GM23248 (cell line): ENCODE data around the gene ASTN1.

Experiments
- EZH2 ChIP-seq: fragments of 200-600 bp; sonication (generic); IDR thresholded peaks from 2 replicates; pipeline ENCODE4 v1.6.1; 2018; ENCODE audit warnings: antibody characterized with exemption, mild to moderate bottlenecking; ENCODE audit not compliant: insufficient read depth, poor library complexity, severe bottlenecking
- EZH2phosphoT487 ChIP-seq: fragments of 200-600 bp; sonication (generic); IDR thresholded peaks from 2 replicates; pipeline ENCODE4 v1.6.1; 2018; ENCODE audit warnings: antibody characterized with exemption, moderate library complexity, mild to moderate bottlenecking, low read depth; ENCODE audit not compliant: insufficient read depth

- no peak for TF ChIP-seq EZH2phosphoT487
- no peak for TF ChIP-seq EZH2
Observed at GRCh38 chr1:177091040-177091439, 73.5 kb downstream of the ASTN1 start.
